Measurements from ENCODE around the gene SMIM13. TPM values are rescaled to one million over a fixed set of nuclear protein-coding genes. Genes with fewer than 3 reads are reported as not detected.

SMIM13 gene
- total and polyA plus RNA-seq, 2 donors (not counting 3 experiments of a cell fraction or from before 2014, with no cell fraction given) = 3.2 to 14.7 TPM

DNA sequence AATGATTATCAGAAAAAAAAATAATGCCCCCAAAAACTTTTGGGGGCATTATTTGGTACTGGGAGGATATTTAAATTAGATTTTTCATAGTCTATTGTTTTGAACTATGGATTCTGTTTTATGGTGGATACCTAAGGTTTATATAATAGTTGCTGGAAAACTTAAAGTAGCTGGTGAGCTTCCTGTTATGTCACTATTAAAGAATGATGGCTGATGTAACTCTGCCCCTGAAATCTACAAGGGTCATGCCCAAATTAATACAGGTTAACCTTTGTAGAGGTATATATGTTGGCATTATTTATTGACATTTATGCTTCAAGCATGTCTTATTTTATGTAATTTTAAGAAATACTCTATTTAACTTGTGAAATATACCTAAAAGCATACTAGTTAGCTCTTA is 43.2 kb downstream of the SMIM13 start:
- intact Hi-C loops (cut with micrococcal nuclease) = no loop called here
- H3K4me1 ChIP-seq (ENCODE audit: control insufficient read depth, extremely low read depth, insufficient read depth, low read length) = peaks cover under 1% of the 10 kb centered on the region
- H3K27me3 ChIP-seq (ENCODE audit: control insufficient read depth in 2 of 2, insufficient read depth in 2 of 2, low read length in 2 of 2) = no peaks in the 10 kb centered on the region
- H3K27ac ChIP-seq (ENCODE audit: insufficient read depth, low read depth, low read length) = no peak overlapping the region
- H3K36me3 ChIP-seq (ENCODE audit: control insufficient read depth in 2 of 2, extremely low read depth in 1 of 2, insufficient read depth in 2 of 2, low read length in 2 of 2) = peaks cover 4 to 12% of the 10 kb centered on the region in 2 experiments
- no peaks in the 10 kb centered on the region for H4K20me1 ChIP-seq (replicated peaks; ENCODE audit: control insufficient read depth, extremely low read depth, insufficient read depth, low read length)
- H3K9me1 ChIP-seq (replicated peaks; ENCODE audit: control insufficient read depth, extremely low read depth, insufficient read depth, low read length) = no peaks in the 10 kb centered on the region
- H3K79me2 ChIP-seq (ENCODE audit: control insufficient read depth, insufficient read depth, low read length) = peaks cover 10% of the 10 kb centered on the region
- no peak overlapping the region for H3K9ac ChIP-seq (replicated peaks; ENCODE audit: extremely low read depth, insufficient read depth, low read length)
- CTCF ChIA-PET = interaction anchor here (0.7 to 1.9 kb wide), 4 partner anchors 13 to 439 kb away, joined by 3 to 6 read pairs (median 3); no protein-coding TSS in a partner anchor
- no peak for FAIRE-seq
- no peak overlapping the region for H2AFZ ChIP-seq (ENCODE audit: low read depth, low read length)
- dilution Hi-C loops (cut with MboI; ENCODE audit: extremely low pct_ligation_motif_present, low sequenced_read_pairs) = loop anchor here (25.0 kb wide), 1 partner anchor 350 kb away; no protein-coding TSS in a partner anchor
- H3K4me3 ChIP-seq (replicated peaks in 1 of 3; ENCODE audit: insufficient read depth in 1 of 3, low read depth in 1 of 3, low read length in 3 of 3) = no peak overlapping the region
- no peak for DNase-seq (ENCODE audit: low read depth, low spot score)
- no peak overlapping the region for H3K4me2 ChIP-seq (ENCODE audit: insufficient read depth, low read length)
- no TSS peak for BruUV-seq (replicated peaks)
- POLR2A ChIA-PET = no interaction called here
- TF ChIP-seq MYC (IDR thresholded peaks at IDR 0.05; ENCODE audit: low read depth, low read length) = no peak
- no peak for TF ChIP-seq EZH2 (IDR thresholded peaks at IDR 0.05; ENCODE audit: borderline replicate concordance, low read depth, low read length, severe bottlenecking)
- TF ChIP-seq, protein P1, sequence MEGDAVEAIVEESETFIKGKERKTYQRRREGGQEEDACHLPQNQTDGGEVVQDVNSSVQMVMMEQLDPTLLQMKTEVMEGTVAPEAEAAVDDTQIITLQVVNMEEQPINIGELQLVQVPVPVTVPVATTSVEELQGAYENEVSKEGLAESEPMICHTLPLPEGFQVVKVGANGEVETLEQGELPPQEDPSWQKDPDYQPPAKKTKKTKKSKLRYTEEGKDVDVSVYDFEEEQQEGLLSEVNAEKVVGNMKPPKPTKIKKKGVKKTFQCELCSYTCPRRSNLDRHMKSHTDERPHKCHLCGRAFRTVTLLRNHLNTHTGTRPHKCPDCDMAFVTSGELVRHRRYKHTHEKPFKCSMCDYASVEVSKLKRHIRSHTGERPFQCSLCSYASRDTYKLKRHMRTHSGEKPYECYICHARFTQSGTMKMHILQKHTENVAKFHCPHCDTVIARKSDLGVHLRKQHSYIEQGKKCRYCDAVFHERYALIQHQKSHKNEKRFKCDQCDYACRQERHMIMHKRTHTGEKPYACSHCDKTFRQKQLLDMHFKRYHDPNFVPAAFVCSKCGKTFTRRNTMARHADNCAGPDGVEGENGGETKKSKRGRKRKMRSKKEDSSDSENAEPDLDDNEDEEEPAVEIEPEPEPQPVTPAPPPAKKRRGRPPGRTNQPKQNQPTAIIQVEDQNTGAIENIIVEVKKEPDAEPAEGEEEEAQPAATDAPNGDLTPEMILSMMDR (IDR thresholded peaks at IDR 0.05; ENCODE audit: extremely low read depth in 1 of 2, insufficient read depth in 1 of 2, low read depth in 1 of 2, low read length in 2 of 2) = no peak
- TF ChIP-seq GATA2 (IDR thresholded peaks at IDR 0.05; ENCODE audit: insufficient read depth, insufficient read length, low read depth, low read length) = no peak
- no peak for TF ChIP-seq POLR2AphosphoS5 (IDR thresholded peaks at IDR 0.05; ENCODE audit: insufficient read depth, low read depth, low read length)
- TF ChIP-seq FOS (IDR thresholded peaks at IDR 0.05; ENCODE audit: borderline replicate concordance, insufficient read depth, low read length) = no peak
- TF ChIP-seq, protein P2, sequence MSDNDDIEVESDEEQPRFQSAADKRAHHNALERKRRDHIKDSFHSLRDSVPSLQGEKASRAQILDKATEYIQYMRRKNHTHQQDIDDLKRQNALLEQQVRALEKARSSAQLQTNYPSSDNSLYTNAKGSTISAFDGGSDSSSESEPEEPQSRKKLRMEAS (IDR thresholded peaks at IDR 0.05; ENCODE audit: insufficient read depth, insufficient read length) = no peak
- TF ChIP-seq JUN (IDR thresholded peaks at IDR 0.05; ENCODE audit: borderline replicate concordance, insufficient read depth, insufficient read length, low read depth) = no peak
- TF ChIP-seq POLR2A (IDR thresholded peaks at IDR 0.05; ENCODE audit: low read depth, low read length) = no peak
- H3K9me3 ChIP-seq (replicated peaks; ENCODE audit: control insufficient read depth, insufficient read depth, low read length) = no peaks in the 10 kb centered on the region
